ENCODE measurements around the gene RBM43. TPM values are rescaled to one million over a fixed set of nuclear protein-coding genes. Genes with fewer than 3 reads are reported as not detected.
"Not testable (repeated sequence)": the region's sequence is repeated elsewhere in the genome, so short reads cannot be mapped to it uniquely, and the experiment has no call there.

The RBM43 gene
- total RNA-seq, 1 experiment from 2014 or later: 4.0 TPM

DNA sequence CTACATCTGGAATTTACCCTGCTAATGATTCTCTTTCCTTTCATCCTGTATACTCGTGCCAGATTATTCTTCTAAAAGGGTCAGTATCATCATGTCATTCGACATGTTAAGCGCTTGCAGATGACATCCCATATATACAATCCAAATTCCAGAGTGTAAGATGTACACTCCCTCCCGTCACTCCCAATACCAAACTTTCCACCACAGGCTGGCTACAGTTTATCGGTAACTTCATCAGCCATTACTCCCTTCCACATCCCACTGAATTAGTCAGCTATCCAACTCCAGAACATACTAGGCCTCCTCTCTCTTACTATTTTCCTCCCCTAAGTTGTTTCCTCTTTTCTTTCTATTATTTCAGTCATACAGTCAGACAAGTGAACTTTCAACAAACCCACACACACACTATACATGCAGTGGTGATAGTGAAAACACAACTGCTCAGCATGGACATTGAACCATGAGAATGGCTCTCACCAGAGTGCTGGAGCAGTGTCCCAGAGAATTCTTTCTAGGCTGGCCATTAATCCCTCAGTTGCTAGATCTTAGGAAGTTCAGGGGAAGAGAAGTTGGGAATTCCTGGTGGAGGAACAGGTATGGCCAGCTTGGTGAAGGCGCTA, 38.4 kb upstream of the RBM43 start:
- Histone ChIP-seq H3K9me3 (ENCODE audit: low read depth, low read length, poor library complexity, severe bottlenecking) (no peaks in the 10 kb centered on the region), H3K4me1 (ENCODE audit: insufficient read depth, low read length, poor library complexity, severe bottlenecking) (peaks cover 43% of the 10 kb centered on the region), H3K4me3 (ENCODE audit: low read depth, low read length, poor library complexity, severe bottlenecking) (no peak overlapping the region), H3K36me3 (ENCODE audit: insufficient read depth, low read length, poor library complexity, severe bottlenecking) (peaks cover 61% of the 10 kb centered on the region), H3K27ac (ENCODE audit: low read depth, low read length, poor library complexity, severe bottlenecking) (peak overlapping the region; percentile 38), H3K27me3 (replicated peaks; ENCODE audit: insufficient read depth, low read depth, low read length, poor library complexity) (no peaks in the 10 kb centered on the region)
- POLR2A ChIA-PET (ENCODE audit: low non-redundant PET): no interaction called here
- intact Hi-C loops (cut with micrococcal nuclease; ENCODE audit: unreplicated experiment): no loop called here
- CTCF ChIA-PET: no interaction called here
- TF ChIP-seq, protein P1, sequence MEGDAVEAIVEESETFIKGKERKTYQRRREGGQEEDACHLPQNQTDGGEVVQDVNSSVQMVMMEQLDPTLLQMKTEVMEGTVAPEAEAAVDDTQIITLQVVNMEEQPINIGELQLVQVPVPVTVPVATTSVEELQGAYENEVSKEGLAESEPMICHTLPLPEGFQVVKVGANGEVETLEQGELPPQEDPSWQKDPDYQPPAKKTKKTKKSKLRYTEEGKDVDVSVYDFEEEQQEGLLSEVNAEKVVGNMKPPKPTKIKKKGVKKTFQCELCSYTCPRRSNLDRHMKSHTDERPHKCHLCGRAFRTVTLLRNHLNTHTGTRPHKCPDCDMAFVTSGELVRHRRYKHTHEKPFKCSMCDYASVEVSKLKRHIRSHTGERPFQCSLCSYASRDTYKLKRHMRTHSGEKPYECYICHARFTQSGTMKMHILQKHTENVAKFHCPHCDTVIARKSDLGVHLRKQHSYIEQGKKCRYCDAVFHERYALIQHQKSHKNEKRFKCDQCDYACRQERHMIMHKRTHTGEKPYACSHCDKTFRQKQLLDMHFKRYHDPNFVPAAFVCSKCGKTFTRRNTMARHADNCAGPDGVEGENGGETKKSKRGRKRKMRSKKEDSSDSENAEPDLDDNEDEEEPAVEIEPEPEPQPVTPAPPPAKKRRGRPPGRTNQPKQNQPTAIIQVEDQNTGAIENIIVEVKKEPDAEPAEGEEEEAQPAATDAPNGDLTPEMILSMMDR (conservative IDR thresholded peaks at IDR 0.05; ENCODE audit: low read depth, low read length): no peak
- no peak for TF ChIP-seq EZH2 (IDR thresholded peaks at IDR 0.05; ENCODE audit: borderline replicate concordance, low read depth, low read length, poor library complexity, severe bottlenecking)
- DNase-seq (ENCODE audit: low spot score): no peak
- BruUV-seq (replicated peaks): no TSS peak

DNA sequence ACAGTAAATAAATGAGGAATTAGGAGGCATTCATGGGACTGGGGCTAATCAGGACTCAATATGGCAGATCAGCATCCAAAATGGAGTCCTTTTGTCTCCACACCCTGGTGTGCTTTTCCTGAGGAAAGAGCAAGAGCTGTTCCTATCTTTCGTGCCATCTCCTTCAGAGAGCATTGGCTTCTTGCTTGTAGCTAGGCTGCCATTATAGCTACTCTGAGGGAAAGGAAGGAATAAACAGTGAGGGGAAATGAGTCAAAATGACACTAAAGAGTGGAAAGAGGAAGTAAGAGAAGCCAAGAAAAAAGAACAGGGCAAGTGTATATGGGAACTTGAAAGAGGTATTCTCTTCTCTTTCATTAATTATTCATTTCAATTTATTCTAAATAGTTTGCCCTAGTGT, 36.2 kb upstream of the RBM43 start:
- Histone ChIP-seq H3K27me3 (replicated peaks; ENCODE audit: insufficient read depth, low read depth, low read length, poor library complexity) (no peaks in the 10 kb centered on the region), H3K36me3 (ENCODE audit: insufficient read depth, low read length, poor library complexity, severe bottlenecking) (peaks cover 52% of the 10 kb centered on the region), H3K27ac (ENCODE audit: low read depth, low read length, poor library complexity, severe bottlenecking) (peak overlapping the region; percentile 24), H3K9me3 (ENCODE audit: low read depth, low read length, poor library complexity, severe bottlenecking) (no peaks in the 10 kb centered on the region), H3K4me1 (ENCODE audit: insufficient read depth, low read length, poor library complexity, severe bottlenecking) (peaks cover 25% of the 10 kb centered on the region), H3K4me3 (ENCODE audit: low read depth, low read length, poor library complexity, severe bottlenecking) (no peak overlapping the region)
- no peak for TF ChIP-seq EZH2 (IDR thresholded peaks at IDR 0.05; ENCODE audit: borderline replicate concordance, low read depth, low read length, poor library complexity, severe bottlenecking)
- peak; percentile 76 for DNase-seq (ENCODE audit: low spot score)
- intact Hi-C loops (cut with micrococcal nuclease; ENCODE audit: unreplicated experiment): no loop called here
- POLR2A ChIA-PET (ENCODE audit: low non-redundant PET): interaction anchor here (0.6 kb wide), 1 partner anchor 32 kb away, joined by 4 read pairs; no protein-coding TSS in a partner anchor
- no TSS peak for BruUV-seq (replicated peaks)
- CTCF ChIA-PET: no interaction called here

DNA sequence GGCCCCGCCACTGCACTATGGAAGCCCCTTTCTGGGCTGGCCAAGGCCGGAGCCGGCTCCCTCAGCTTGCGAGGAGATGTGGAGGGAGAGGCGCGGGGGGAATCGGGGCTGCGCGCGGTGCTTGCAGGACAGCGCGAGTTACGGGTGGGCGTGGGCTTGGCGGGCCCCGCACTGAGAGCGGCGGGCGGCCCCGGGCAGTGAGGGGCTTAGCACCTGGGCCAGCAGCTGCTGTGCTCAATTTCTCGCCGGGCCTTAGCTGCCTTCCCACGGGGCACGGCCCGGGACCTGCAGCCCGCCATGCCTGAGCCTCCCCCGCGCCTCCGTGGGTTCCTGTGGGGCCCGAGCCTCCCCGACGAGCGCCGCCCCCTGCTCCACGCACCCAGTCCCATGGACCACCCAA, 34.3 kb upstream of the RBM43 start:
- Histone ChIP-seq H3K36me3 (ENCODE audit: insufficient read depth, low read length, poor library complexity, severe bottlenecking) (peaks cover 54% of the 10 kb centered on the region), H3K4me1 (ENCODE audit: insufficient read depth, low read length, poor library complexity, severe bottlenecking) (peaks cover 34% of the 10 kb centered on the region)
- H3K27ac ChIP-seq (ENCODE audit: low read depth, low read length, poor library complexity, severe bottlenecking); CTCF ChIA-PET; POLR2A ChIA-PET (ENCODE audit: low non-redundant PET); BruUV-seq (replicated peaks); DNase-seq (ENCODE audit: low spot score); H3K9me3 ChIP-seq (ENCODE audit: low read depth, low read length, poor library complexity, severe bottlenecking); intact Hi-C loops (cut with micrococcal nuclease; ENCODE audit: unreplicated experiment); H3K4me3 ChIP-seq (ENCODE audit: low read depth, low read length, poor library complexity, severe bottlenecking); H3K27me3 ChIP-seq (replicated peaks; ENCODE audit: insufficient read depth, low read depth, low read length, poor library complexity): not testable (repeated sequence)

DNA sequence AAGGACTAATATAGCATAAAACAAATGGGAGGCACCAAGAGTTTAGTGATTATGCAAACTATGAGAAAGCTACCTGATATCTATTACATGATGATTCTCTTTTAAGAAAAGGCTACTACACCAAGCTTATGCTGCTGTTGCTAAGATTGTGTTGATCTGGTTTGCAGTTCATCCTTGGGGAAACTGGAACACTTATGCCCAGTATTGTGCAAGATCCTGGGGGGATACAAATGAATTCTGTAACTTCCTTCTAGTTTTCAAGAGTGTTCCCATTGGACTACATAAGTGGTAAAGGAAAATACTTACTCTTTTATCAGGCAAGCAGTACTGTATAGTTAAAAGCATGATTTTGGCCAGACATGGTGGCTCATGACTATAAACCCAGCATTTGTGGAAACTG, 30.9 kb upstream of the RBM43 start:
- intact Hi-C loops (cut with micrococcal nuclease; ENCODE audit: unreplicated experiment): loop anchor here (5.0 kb wide), 1 partner anchor 35 kb away; no protein-coding TSS in a partner anchor
- H3K36me3 ChIP-seq (ENCODE audit: insufficient read depth, low read length, poor library complexity, severe bottlenecking): peaks cover 37% of the 10 kb centered on the region
- ChIA-PET POLR2A (ENCODE audit: low non-redundant PET) (interaction anchor here (0.6 kb wide), 1 partner anchor 536 kb away, joined by 3 read pairs; the partner anchor contains the start of gene ARL5A), CTCF (no interaction called here)
- H3K9me3 ChIP-seq (ENCODE audit: low read depth, low read length, poor library complexity, severe bottlenecking): no peaks in the 10 kb centered on the region
- H3K27ac ChIP-seq (ENCODE audit: low read depth, low read length, poor library complexity, severe bottlenecking): peak overlapping the region; percentile 33
- peaks cover 39% of the 10 kb centered on the region for H3K4me1 ChIP-seq (ENCODE audit: insufficient read depth, low read length, poor library complexity, severe bottlenecking)
- no TSS peak for BruUV-seq (replicated peaks)
- no peak overlapping the region for H3K4me3 ChIP-seq (ENCODE audit: low read depth, low read length, poor library complexity, severe bottlenecking)
- H3K27me3 ChIP-seq (replicated peaks; ENCODE audit: insufficient read depth, low read depth, low read length, poor library complexity): no peaks in the 10 kb centered on the region
- TF ChIP-seq, protein P1 (conservative IDR thresholded peaks at IDR 0.05; ENCODE audit: low read depth, low read length): no peak
- TF ChIP-seq EZH2 (IDR thresholded peaks at IDR 0.05; ENCODE audit: borderline replicate concordance, low read depth, low read length, poor library complexity, severe bottlenecking): no peak
- no peak for DNase-seq (ENCODE audit: low spot score)

Measured in A673 (cell line).